Gastrocnemius medialis (tissue), 4 donors: ENCODE measurements around the gene RNGTT.

Source experiments
- POLR2A ChIP-seq, 2 donors: fragments of 450-650 bp; IDR thresholded peaks; one replicate each; pipeline ENCODE4 v1.6.1; 2017; ENCODE audit warnings: antibody characterized with exemption in 2 of 2, mild to moderate bottlenecking in 2 of 2, moderate library complexity in 2 of 2
- TF ChIP-seq, protein P1 (sequence below), 5 experiments: fragments of 450-650 bp in 3 of 5; fragments of 200-600 bp in 2 of 5; sonication (generic) in 2 of 5; IDR thresholded peaks in 4 of 5; conservative IDR thresholded peaks in 1 of 5; 1 replicate in 4 of 5; 2 replicates in 1 of 5; pipeline ENCODE4 v1.5.1; 2016 to 2019; ENCODE audit warnings: antibody characterized with exemption in 5 of 5, mild to moderate bottlenecking in 3 of 5, moderate library complexity in 3 of 5

- TF ChIP-seq, protein P1, sequence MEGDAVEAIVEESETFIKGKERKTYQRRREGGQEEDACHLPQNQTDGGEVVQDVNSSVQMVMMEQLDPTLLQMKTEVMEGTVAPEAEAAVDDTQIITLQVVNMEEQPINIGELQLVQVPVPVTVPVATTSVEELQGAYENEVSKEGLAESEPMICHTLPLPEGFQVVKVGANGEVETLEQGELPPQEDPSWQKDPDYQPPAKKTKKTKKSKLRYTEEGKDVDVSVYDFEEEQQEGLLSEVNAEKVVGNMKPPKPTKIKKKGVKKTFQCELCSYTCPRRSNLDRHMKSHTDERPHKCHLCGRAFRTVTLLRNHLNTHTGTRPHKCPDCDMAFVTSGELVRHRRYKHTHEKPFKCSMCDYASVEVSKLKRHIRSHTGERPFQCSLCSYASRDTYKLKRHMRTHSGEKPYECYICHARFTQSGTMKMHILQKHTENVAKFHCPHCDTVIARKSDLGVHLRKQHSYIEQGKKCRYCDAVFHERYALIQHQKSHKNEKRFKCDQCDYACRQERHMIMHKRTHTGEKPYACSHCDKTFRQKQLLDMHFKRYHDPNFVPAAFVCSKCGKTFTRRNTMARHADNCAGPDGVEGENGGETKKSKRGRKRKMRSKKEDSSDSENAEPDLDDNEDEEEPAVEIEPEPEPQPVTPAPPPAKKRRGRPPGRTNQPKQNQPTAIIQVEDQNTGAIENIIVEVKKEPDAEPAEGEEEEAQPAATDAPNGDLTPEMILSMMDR (IDR thresholded peaks at IDR 0.05 in 4 of 5, conservative IDR thresholded peaks at IDR 0.05 in 1 of 5), result no peak
- no peak for TF ChIP-seq POLR2A (IDR thresholded peaks at IDR 0.05)
Observed at GRCh38 chr6:88671624-88672023, 291.8 kb downstream of the RNGTT start.
